Endothelial cell of umbilical vein (primary cell): ENCODE results near the gene NPIPB2. TPM values are rescaled to one million over a fixed set of nuclear protein-coding genes. Genes with fewer than 3 reads are reported as not detected.

Experiments used
- BruUV-seq: library from RNA; stranded (reverse); fragments of 400-500 nt; replicated peaks from 2 replicates; lab custom pipeline; 2021; lab: Mats Ljungman, UMichigan
- CTCF ChIA-PET: fragments of 300-600, 350-600 bp; sonication (Branson Sonifier 250); formaldehyde crosslinking; loops from one replicate; lab custom pipeline; 2021; ENCODE audit warnings: antibody characterized with exemption, inconsistent platforms; lab: Charles Lee
- POLR2A ChIA-PET: fragments of 300-600, 350-600 bp; sonication (Branson Sonifier 250); formaldehyde crosslinking; loops from one replicate; lab custom pipeline; 2021; ENCODE audit warnings: antibody characterized with exemption, inconsistent platforms; lab: Charles Lee
- DNase-seq: peaks from one replicate; pipeline ENCODE4 v3.0.0-alpha.2; 2011; ENCODE audit warnings: low read depth, low spot score
- FAIRE-seq: peaks from 2 replicates; lab custom pipeline; 2011; peaks lifted over from hg19 to GRCh38; lab: Jason Lieb, UNC
- H2AFZ ChIP-seq: 2 replicates; pipeline ENCODE4 v1.6.0; 2012; ENCODE audit warnings: low read depth, low read length, control low read depth, inconsistent platforms
- H3K27ac ChIP-seq: 2 replicates; pipeline ENCODE4 v1.5.1; 2011; ENCODE audit warnings: low read depth, mild to moderate bottlenecking, control low read depth, low read length, moderate library complexity; ENCODE audit not compliant: insufficient read depth
- H3K27me3 ChIP-seq, 2 experiments: 2 replicates each; pipeline versions ENCODE4 v1.6.0 to v1.6.1; 2011; ENCODE audit warnings: low read length in 2 of 2, mixed read lengths in 1 of 2; ENCODE audit not compliant: control insufficient read depth in 2 of 2, insufficient read depth in 2 of 2
- H3K36me3 ChIP-seq, 2 experiments: 2 replicates in 1 of 2; 3 replicates in 1 of 2; pipeline ENCODE4 v1.5.1; 2011; ENCODE audit warnings: low read length in 2 of 2, mild to moderate bottlenecking in 1 of 2, moderate library complexity in 1 of 2; ENCODE audit not compliant: control insufficient read depth in 2 of 2, insufficient read depth in 2 of 2; ENCODE audit errors: extremely low read depth in 1 of 2
- H3K4me1 ChIP-seq: 3 replicates; pipeline ENCODE4 v1.5.1; 2011; ENCODE audit warnings: mild to moderate bottlenecking, low read length; ENCODE audit not compliant: control insufficient read depth, insufficient read depth; ENCODE audit errors: extremely low read depth
- H3K4me2 ChIP-seq: 2 replicates; pipeline ENCODE4 v1.6.1; 2011; ENCODE audit warnings: low read length, control low read depth, mixed read lengths; ENCODE audit not compliant: insufficient read depth
- H3K4me3 ChIP-seq, 3 experiments: fragments of 200-600 bp in 1 of 3; sonication (generic), shearing (Covaris generic) in 1 of 3; replicated peaks in 1 of 3; 2 replicates each; pipeline ENCODE4 v1.5.1; 2011 to 2016; ENCODE audit warnings: control low read depth in 3 of 3, low read length in 3 of 3, mild to moderate bottlenecking in 2 of 3, inconsistent platforms in 1 of 3, low read depth in 1 of 3, moderate library complexity in 1 of 3; ENCODE audit not compliant: insufficient read depth in 1 of 3
- H3K79me2 ChIP-seq: 2 replicates; pipeline ENCODE4 v1.6.0; 2012; ENCODE audit warnings: low read length, inconsistent platforms; ENCODE audit not compliant: control insufficient read depth, insufficient read depth
- H3K9ac ChIP-seq: replicated peaks from 2 replicates; pipeline ENCODE3; 2011; ENCODE audit warnings: low read length, control low read depth; ENCODE audit not compliant: insufficient read depth; ENCODE audit errors: extremely low read depth
- H3K9me1 ChIP-seq: replicated peaks from 3 replicates; pipeline ENCODE4 v1.6.0; 2011; ENCODE audit warnings: mild to moderate bottlenecking, low read length; ENCODE audit not compliant: control insufficient read depth, insufficient read depth; ENCODE audit errors: extremely low read depth
- H3K9me3 ChIP-seq: replicated peaks from 2 replicates; pipeline ENCODE4 v1.5.1; 2012; ENCODE audit warnings: low read length, inconsistent platforms; ENCODE audit not compliant: control insufficient read depth, insufficient read depth
- H4K20me1 ChIP-seq: replicated peaks from 2 replicates; pipeline ENCODE3; 2011; ENCODE audit warnings: mild to moderate bottlenecking, low read length; ENCODE audit not compliant: control insufficient read depth, insufficient read depth; ENCODE audit errors: extremely low read depth
- CTCF ChIP-seq, 2 donors: IDR thresholded peaks; 1 replicate in 1 of 2; 2 replicates in 1 of 2; pipeline ENCODE4 v1.5.1; 2011; ENCODE audit warnings: low read length in 2 of 2, mild to moderate bottlenecking in 2 of 2, moderate library complexity in 2 of 2, control low read depth in 1 of 2, inconsistent platforms in 1 of 2, low read depth in 1 of 2; ENCODE audit not compliant: insufficient read depth in 1 of 2; ENCODE audit errors: extremely low read depth in 1 of 2
- EZH2 ChIP-seq: IDR thresholded peaks from 2 replicates; pipeline ENCODE4 v1.6.1; 2012; ENCODE audit warnings: borderline replicate concordance, low read depth, mild to moderate bottlenecking, moderate library complexity, low read length, inconsistent platforms; ENCODE audit not compliant: severe bottlenecking
- FOS ChIP-seq: IDR thresholded peaks from 2 replicates; pipeline ENCODE4 v1.6.1; 2011; ENCODE audit warnings: mild to moderate bottlenecking, low read length, moderate library complexity, borderline replicate concordance; ENCODE audit not compliant: insufficient read depth
- GATA2 ChIP-seq: IDR thresholded peaks from 2 replicates; pipeline ENCODE4 v1.7.0; 2011; ENCODE audit warnings: low read depth, mild to moderate bottlenecking, moderate library complexity, mixed read lengths, low read length; ENCODE audit not compliant: insufficient read length, insufficient read depth
- JUN ChIP-seq: IDR thresholded peaks from 2 replicates; pipeline ENCODE4 v1.6.1; 2011; ENCODE audit warnings: borderline replicate concordance, low read depth; ENCODE audit not compliant: insufficient read length, insufficient read depth
- MAX ChIP-seq: IDR thresholded peaks from 2 replicates; pipeline ENCODE4 v1.6.1; 2011; ENCODE audit not compliant: insufficient read depth, insufficient read length
- MYC ChIP-seq: IDR thresholded peaks from one replicate; pipeline ENCODE4 v1.6.1; 2011; ENCODE audit warnings: mild to moderate bottlenecking, low read depth, low read length
- POLR2A ChIP-seq: IDR thresholded peaks from 2 replicates; pipeline ENCODE4 v1.6.1; 2012; ENCODE audit warnings: low read depth, mild to moderate bottlenecking, control low read depth, low read length
- POLR2AphosphoS5 ChIP-seq: IDR thresholded peaks from 2 replicates; pipeline ENCODE4 v1.6.1; 2012; ENCODE audit warnings: low read depth, mild to moderate bottlenecking, control low read depth, low read length, moderate library complexity; ENCODE audit not compliant: insufficient read depth
- dilution Hi-C: fragments of 300-500 bp; cut with MboI; formaldehyde crosslinking; loops from one replicate; pipeline ENCODE4 v1.15.0; 2019; ENCODE audit warnings: low sequenced_read_pairs; ENCODE audit not compliant: extremely low pct_ligation_motif_present
- intact Hi-C: fragments of 100-400 bp; cut with micrococcal nuclease; formaldehyde crosslinking; loops from one replicate; pipeline ENCODE4 v1.10.0; 2022
- polyA plus RNA-seq, 4 experiments: library from polyadenylated mRNA; depleted of rRNA in 3 of 4; stranded (reverse) in 3 of 4; unstranded in 1 of 4; fragments of >200 nt; gene quantifications; 2 replicates each; pipeline versions ENCODE4 v1.2.1 to v1.2.3, GENCODE V29; 2011 to 2012; ENCODE audit warnings: missing spikeins in 1 of 4
- total RNA-seq: library from RNA; stranded (reverse); gene quantifications from 2 replicates; pipeline ENCODE4 v1.2.3, GENCODE V29; 2021

Gene NPIPB2
- total and polyA plus RNA-seq, 2 donors (not counting 3 experiments of a cell fraction or from before 2014, with no cell fraction given) = 5.8 to 15.4 TPM

GRCh38 chr16:11968577-11968976 lies 26.7 kb upstream of the NPIPB2 start:
- Histone ChIP-seq H3K9me1 (no peaks in the 10 kb centered on the region), H3K36me3 (no peaks in the 10 kb centered on the region), H3K27me3 (no peaks in the 10 kb centered on the region), H4K20me1 (no peaks in the 10 kb centered on the region), H3K4me2 (no peak overlapping the region), H3K27ac (no peak overlapping the region), H3K79me2 (no peaks in the 10 kb centered on the region), H3K9me3 (no peaks in the 10 kb centered on the region), H3K4me1 (no peaks in the 10 kb centered on the region), H3K4me3 (no peak overlapping the region), H3K9ac (no peak overlapping the region), H2AFZ (no peak overlapping the region)
- CTCF ChIA-PET = interaction anchor here (1.4 to 2.7 kb wide), 3 partner anchors 15 to 99 kb away, joined by 3 to 22 read pairs (median 5); no protein-coding TSS in a partner anchor
- TF ChIP-seq MYC (no peak), FOS (no peak)
- dilution Hi-C loops (no loop called here), intact Hi-C loops (no loop called here)
- no peak for DNase-seq
- FAIRE-seq = no peak
- no TSS peak for BruUV-seq
- POLR2A ChIA-PET = no interaction called here

GRCh38 chr16:11967195-11967911 lies 25.5 kb upstream of the NPIPB2 start:
- H3K4me3 ChIP-seq = no peak overlapping the region
- intact Hi-C loops (no loop called here), dilution Hi-C loops (no loop called here)
- H3K4me2 ChIP-seq = no peak overlapping the region
- DNase-seq (no peak), FAIRE-seq (no peak)
- no peaks in the 10 kb centered on the region for H4K20me1 ChIP-seq
- no peaks in the 10 kb centered on the region for H3K9me3 ChIP-seq
- TF ChIP-seq JUN (no peak), MAX (no peak), CTCF (IDR thresholded peaks at IDR 0.05; ENCODE audit: extremely low read depth in 1 of 2, insufficient read depth in 1 of 2, low read depth in 1 of 2, low read length in 2 of 2) (no peak), FOS (no peak), MYC (no peak), EZH2 (no peak), GATA2 (no peak), POLR2AphosphoS5 (no peak), POLR2A (no peak)
- no peaks in the 10 kb centered on the region for H3K9me1 ChIP-seq
- CTCF ChIA-PET = interaction anchor here (1.5 to 2.7 kb wide), 2 partner anchors 18 to 100 kb away, joined by 5 to 22 read pairs; no protein-coding TSS in a partner anchor
- no TSS peak for BruUV-seq
- no peaks in the 10 kb centered on the region for H3K36me3 ChIP-seq
- POLR2A ChIA-PET = no interaction called here
- no peaks in the 10 kb centered on the region for H3K79me2 ChIP-seq
- no peaks in the 10 kb centered on the region for H3K27me3 ChIP-seq
- H2AFZ ChIP-seq = no peak overlapping the region
- H3K27ac ChIP-seq = no peak overlapping the region
- no peaks in the 10 kb centered on the region for H3K4me1 ChIP-seq
- H3K9ac ChIP-seq = no peak overlapping the region
